Measurements from ENCODE around the gene PTPA. TPM values are rescaled to one million over a fixed set of nuclear protein-coding genes. Genes with fewer than 3 reads are reported as not detected.

Gene PTPA
- polyA plus RNA-seq, 1 donor from 2014 or later = 62.8 TPM

DNA sequence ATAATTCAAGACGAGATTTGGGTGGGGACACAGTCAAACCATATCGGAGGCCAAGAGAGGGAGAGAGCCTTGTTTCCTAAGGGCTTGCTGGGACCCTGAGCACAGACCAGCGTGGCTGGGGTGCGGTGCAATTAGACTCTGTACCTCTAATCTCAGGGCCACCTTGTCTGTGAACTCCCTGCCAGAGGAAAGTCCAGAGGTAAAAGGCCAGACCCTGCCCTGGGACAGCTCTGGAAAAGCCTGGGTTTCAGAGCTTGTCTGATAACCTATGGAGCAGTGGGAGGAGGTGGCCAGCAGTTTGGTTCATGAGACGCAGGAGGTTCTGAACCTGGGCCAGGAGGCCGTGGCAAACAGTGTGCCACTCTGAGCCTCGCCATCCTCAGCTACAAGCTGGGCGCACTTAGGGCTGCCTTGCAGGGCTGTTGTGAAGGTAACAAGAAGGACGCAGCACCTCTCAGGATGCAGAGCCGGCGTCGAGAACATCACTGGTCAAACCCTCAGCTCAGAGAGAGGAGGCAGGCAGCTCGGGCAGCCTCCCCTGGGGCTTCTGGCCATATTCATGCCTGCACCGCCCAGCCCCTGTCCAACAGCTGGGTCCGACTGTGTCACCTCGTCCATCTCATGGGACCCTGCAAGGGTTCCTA is 35.1 kb upstream of the PTPA start:
- H3K4me2 ChIP-seq (ENCODE audit: low read length) = no peak overlapping the region
- H3K4me3 ChIP-seq (ENCODE audit: low read length) = no peak overlapping the region
- H3K9me2 ChIP-seq (ENCODE audit: insufficient read depth, low read length) = no peaks in the 10 kb centered on the region
- H3K9me3 ChIP-seq (ENCODE audit: low read length) = no peaks in the 10 kb centered on the region
- H4K20me1 ChIP-seq (ENCODE audit: insufficient read depth) = no peaks in the 10 kb centered on the region
- H3K36me3 ChIP-seq (ENCODE audit: insufficient read depth, low read length) = no peaks in the 10 kb centered on the region
- no peak overlapping the region for H2AFZ ChIP-seq (ENCODE audit: low read depth, low read length)
- no peak overlapping the region for H3K27ac ChIP-seq (ENCODE audit: low read length)
- H3K9ac ChIP-seq (ENCODE audit: low read length) = no peak overlapping the region
- no peaks in the 10 kb centered on the region for H3K79me2 ChIP-seq (replicated peaks; ENCODE audit: insufficient read depth, low read length)
- TF ChIP-seq POLR2AphosphoS5 (IDR thresholded peaks at IDR 0.05) (no peak), EP300 (conservative IDR thresholded peaks at IDR 0.05; ENCODE audit: poor library complexity, severe bottlenecking) (no peak), SMC3 (conservative IDR thresholded peaks at IDR 0.05; ENCODE audit: poor library complexity) (no peak), TAF1 (IDR thresholded peaks at IDR 0.05; ENCODE audit: low read depth) (no peak), RAD21 (conservative IDR thresholded peaks at IDR 0.05) (no peak), MXI1 (conservative IDR thresholded peaks at IDR 0.05; ENCODE audit: poor library complexity, severe bottlenecking) (no peak), EZH2 (IDR thresholded peaks at IDR 0.05; ENCODE audit: borderline replicate concordance, insufficient read depth, low read length, poor library complexity, severe bottlenecking) (no peak)
- TF ChIP-seq, protein P1, sequence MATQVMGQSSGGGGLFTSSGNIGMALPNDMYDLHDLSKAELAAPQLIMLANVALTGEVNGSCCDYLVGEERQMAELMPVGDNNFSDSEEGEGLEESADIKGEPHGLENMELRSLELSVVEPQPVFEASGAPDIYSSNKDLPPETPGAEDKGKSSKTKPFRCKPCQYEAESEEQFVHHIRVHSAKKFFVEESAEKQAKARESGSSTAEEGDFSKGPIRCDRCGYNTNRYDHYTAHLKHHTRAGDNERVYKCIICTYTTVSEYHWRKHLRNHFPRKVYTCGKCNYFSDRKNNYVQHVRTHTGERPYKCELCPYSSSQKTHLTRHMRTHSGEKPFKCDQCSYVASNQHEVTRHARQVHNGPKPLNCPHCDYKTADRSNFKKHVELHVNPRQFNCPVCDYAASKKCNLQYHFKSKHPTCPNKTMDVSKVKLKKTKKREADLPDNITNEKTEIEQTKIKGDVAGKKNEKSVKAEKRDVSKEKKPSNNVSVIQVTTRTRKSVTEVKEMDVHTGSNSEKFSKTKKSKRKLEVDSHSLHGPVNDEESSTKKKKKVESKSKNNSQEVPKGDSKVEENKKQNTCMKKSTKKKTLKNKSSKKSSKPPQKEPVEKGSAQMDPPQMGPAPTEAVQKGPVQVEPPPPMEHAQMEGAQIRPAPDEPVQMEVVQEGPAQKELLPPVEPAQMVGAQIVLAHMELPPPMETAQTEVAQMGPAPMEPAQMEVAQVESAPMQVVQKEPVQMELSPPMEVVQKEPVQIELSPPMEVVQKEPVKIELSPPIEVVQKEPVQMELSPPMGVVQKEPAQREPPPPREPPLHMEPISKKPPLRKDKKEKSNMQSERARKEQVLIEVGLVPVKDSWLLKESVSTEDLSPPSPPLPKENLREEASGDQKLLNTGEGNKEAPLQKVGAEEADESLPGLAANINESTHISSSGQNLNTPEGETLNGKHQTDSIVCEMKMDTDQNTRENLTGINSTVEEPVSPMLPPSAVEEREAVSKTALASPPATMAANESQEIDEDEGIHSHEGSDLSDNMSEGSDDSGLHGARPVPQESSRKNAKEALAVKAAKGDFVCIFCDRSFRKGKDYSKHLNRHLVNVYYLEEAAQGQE (IDR thresholded peaks at IDR 0.05; ENCODE audit: borderline replicate concordance) = no peak
- TF ChIP-seq, protein P2, sequence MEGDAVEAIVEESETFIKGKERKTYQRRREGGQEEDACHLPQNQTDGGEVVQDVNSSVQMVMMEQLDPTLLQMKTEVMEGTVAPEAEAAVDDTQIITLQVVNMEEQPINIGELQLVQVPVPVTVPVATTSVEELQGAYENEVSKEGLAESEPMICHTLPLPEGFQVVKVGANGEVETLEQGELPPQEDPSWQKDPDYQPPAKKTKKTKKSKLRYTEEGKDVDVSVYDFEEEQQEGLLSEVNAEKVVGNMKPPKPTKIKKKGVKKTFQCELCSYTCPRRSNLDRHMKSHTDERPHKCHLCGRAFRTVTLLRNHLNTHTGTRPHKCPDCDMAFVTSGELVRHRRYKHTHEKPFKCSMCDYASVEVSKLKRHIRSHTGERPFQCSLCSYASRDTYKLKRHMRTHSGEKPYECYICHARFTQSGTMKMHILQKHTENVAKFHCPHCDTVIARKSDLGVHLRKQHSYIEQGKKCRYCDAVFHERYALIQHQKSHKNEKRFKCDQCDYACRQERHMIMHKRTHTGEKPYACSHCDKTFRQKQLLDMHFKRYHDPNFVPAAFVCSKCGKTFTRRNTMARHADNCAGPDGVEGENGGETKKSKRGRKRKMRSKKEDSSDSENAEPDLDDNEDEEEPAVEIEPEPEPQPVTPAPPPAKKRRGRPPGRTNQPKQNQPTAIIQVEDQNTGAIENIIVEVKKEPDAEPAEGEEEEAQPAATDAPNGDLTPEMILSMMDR (IDR thresholded peaks at IDR 0.05; ENCODE audit: poor library complexity, severe bottlenecking) = no peak
- H3F3A ChIP-seq (ENCODE audit: insufficient read depth, low read length, poor library complexity, severe bottlenecking) = no peaks in the 10 kb centered on the region
- no peaks in the 10 kb centered on the region for H3K27me3 ChIP-seq (ENCODE audit: insufficient read depth, low read depth, low read length)

DNA sequence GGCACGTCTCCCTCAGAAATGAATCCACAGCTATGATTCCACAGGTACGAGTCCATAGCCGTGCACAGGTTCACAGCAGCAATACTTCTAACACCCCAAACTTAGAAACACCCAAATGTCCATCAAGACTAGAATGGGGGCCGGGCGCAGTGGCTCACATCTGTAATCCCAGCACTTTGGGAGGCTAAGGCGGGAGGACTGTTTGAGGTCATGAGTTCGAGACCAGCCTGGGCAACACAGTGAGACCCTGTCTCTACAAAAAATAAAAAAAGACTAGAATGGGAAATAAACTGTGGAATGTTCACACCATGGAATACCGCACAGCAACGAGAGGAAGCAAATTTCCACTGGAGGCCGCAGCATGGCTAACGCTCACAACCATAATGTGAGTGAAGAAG is 34.6 kb upstream of the PTPA start:
- Histone ChIP-seq H3K4me3 (ENCODE audit: low read length) (no peak overlapping the region), H3F3A (ENCODE audit: insufficient read depth, low read length, poor library complexity, severe bottlenecking) (no peaks in the 10 kb centered on the region), H2AFZ (ENCODE audit: low read depth, low read length) (no peak overlapping the region), H3K4me2 (ENCODE audit: low read length) (no peak overlapping the region), H3K27ac (ENCODE audit: low read length) (no peak overlapping the region), H3K9me2 (ENCODE audit: insufficient read depth, low read length) (no peaks in the 10 kb centered on the region), H3K79me2 (replicated peaks; ENCODE audit: insufficient read depth, low read length) (peaks cover 4% of the 10 kb centered on the region), H3K9ac (ENCODE audit: low read length) (no peak overlapping the region), H3K27me3 (ENCODE audit: insufficient read depth, low read depth, low read length) (no peaks in the 10 kb centered on the region), H4K20me1 (ENCODE audit: insufficient read depth) (no peaks in the 10 kb centered on the region), H3K36me3 (ENCODE audit: insufficient read depth, low read length) (no peaks in the 10 kb centered on the region), H3K9me3 (ENCODE audit: low read length) (no peaks in the 10 kb centered on the region)
- no peak for TF ChIP-seq POLR2AphosphoS5 (IDR thresholded peaks at IDR 0.05)
- TF ChIP-seq TAF1 (IDR thresholded peaks at IDR 0.05; ENCODE audit: low read depth) = no peak
- TF ChIP-seq SMC3 (conservative IDR thresholded peaks at IDR 0.05; ENCODE audit: poor library complexity) = no peak
- TF ChIP-seq, protein P1 (IDR thresholded peaks at IDR 0.05; ENCODE audit: borderline replicate concordance) = no peak
- TF ChIP-seq EP300 (conservative IDR thresholded peaks at IDR 0.05; ENCODE audit: poor library complexity, severe bottlenecking) = no peak
- TF ChIP-seq, protein P2 (IDR thresholded peaks at IDR 0.05; ENCODE audit: poor library complexity, severe bottlenecking) = no peak
- TF ChIP-seq RAD21 (conservative IDR thresholded peaks at IDR 0.05) = no peak
- no peak for TF ChIP-seq EZH2 (IDR thresholded peaks at IDR 0.05; ENCODE audit: borderline replicate concordance, insufficient read depth, low read length, poor library complexity, severe bottlenecking)
- TF ChIP-seq MXI1 (conservative IDR thresholded peaks at IDR 0.05; ENCODE audit: poor library complexity, severe bottlenecking) = no peak
